A549 (cell line): ENCODE measurements around the gene SHMT2.

Experiments
- CEBPB ChIP-seq, 2 experiments: fragments of >200 bp in 1 of 2; sonication (Bioruptor Twin) in 1 of 2; formaldehyde crosslinking in 1 of 2; IDR thresholded peaks; 2 replicates each; pipeline ENCODE4 v1.6.1; 2012 to 2016
- CHD2 ChIP-seq: fragments of 150-350 bp; IDR thresholded peaks from 2 replicates; pipeline ENCODE4 v1.6.1; 2014; ENCODE audit warnings: low read length; ENCODE audit not compliant: partially characterized antibody
- EP300 ChIP-seq, 2 experiments: fragments of >200 bp; sonication (Bioruptor Twin); formaldehyde crosslinking; IDR thresholded peaks; 2 replicates in 1 of 2; 3 replicates in 1 of 2; pipeline ENCODE4 v1.6.1; 2016 to 2017
- HDAC2 ChIP-seq: fragments of 200-600 bp; sonication (generic); IDR thresholded peaks from 2 replicates; pipeline ENCODE4 v1.6.1; 2016
- MYC ChIP-seq: IDR thresholded peaks from 2 replicates; pipeline ENCODE4 v1.6.1; 2012; ENCODE audit warnings: mild to moderate bottlenecking, inconsistent platforms, low read length, improper control_type of control experiment, borderline replicate concordance
- NFE2L2 ChIP-seq: fragments of 150-350 bp; conservative IDR thresholded peaks from 2 replicates; pipeline ENCODE4 v1.6.1; 2014; ENCODE audit warnings: low read length
- NR3C1 ChIP-seq: fragments of >200 bp; sonication (Bioruptor Twin); formaldehyde crosslinking; IDR thresholded peaks from 3 replicates; pipeline ENCODE4 v1.6.1; 2017
- POLR2A ChIP-seq: IDR thresholded peaks from 2 replicates; pipeline ENCODE4 v1.6.1; 2012; ENCODE audit warnings: mild to moderate bottlenecking, low read length
- POLR2AphosphoS2 ChIP-seq: conservative IDR thresholded peaks from 2 replicates; pipeline ENCODE4 v1.6.1; 2012; ENCODE audit warnings: low read length, improper control_type of control experiment, inconsistent platforms
- SREBF2 ChIP-seq: fragments of 450-650 bp; IDR thresholded peaks from 2 replicates; pipeline ENCODE4 v1.6.1; 2014; ENCODE audit warnings: mild to moderate bottlenecking, moderate library complexity
- ZNF302 ChIP-seq: fragments of 250-450 bp; sonication (Bioruptor Pico); IDR thresholded peaks from 2 replicates; pipeline ENCODE4 v1.9.0; 2021; ENCODE audit warnings: inconsistent platforms, mild to moderate bottlenecking, moderate library complexity
- TF ChIP-seq, protein P1 (sequence below): fragments of 450-650 bp; IDR thresholded peaks from 2 replicates; pipeline ENCODE4 v1.6.1; 2014; ENCODE audit warnings: antibody characterized with exemption
- TF ChIP-seq, protein P2 (sequence below): fragments of >200 bp; sonication (Bioruptor Twin); formaldehyde crosslinking; IDR thresholded peaks from 3 replicates; pipeline ENCODE4 v1.5.1; 2016
- TF ChIP-seq, protein P3 (sequence below): fragments of >200 bp; sonication (Bioruptor Twin); formaldehyde crosslinking; IDR thresholded peaks from 2 replicates; pipeline ENCODE4 v1.6.1; 2016

DNA sequence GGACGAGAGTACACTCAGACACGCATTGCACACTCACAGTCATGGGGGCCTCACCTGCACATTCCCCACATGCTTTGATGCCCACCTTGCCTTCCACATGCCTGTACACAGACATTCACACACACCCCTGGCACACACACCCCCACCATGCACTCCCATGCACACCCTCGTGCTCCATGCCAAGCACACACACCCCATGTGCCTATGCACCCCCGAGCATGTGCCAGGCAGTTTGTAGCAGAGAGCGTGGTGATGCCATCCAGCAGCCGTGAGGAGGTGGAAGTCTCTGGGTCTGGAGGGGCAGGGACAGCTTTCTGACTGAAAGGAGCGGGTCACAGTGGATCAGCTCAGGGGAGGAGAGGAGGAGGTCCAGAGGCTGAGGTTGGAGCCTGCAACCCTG lies 23.6 kb upstream of the SHMT2 start:
- TF ChIP-seq, protein P1, sequence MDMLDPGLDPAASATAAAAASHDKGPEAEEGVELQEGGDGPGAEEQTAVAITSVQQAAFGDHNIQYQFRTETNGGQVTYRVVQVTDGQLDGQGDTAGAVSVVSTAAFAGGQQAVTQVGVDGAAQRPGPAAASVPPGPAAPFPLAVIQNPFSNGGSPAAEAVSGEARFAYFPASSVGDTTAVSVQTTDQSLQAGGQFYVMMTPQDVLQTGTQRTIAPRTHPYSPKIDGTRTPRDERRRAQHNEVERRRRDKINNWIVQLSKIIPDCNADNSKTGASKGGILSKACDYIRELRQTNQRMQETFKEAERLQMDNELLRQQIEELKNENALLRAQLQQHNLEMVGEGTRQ = no peak
- TF ChIP-seq, protein P2, sequence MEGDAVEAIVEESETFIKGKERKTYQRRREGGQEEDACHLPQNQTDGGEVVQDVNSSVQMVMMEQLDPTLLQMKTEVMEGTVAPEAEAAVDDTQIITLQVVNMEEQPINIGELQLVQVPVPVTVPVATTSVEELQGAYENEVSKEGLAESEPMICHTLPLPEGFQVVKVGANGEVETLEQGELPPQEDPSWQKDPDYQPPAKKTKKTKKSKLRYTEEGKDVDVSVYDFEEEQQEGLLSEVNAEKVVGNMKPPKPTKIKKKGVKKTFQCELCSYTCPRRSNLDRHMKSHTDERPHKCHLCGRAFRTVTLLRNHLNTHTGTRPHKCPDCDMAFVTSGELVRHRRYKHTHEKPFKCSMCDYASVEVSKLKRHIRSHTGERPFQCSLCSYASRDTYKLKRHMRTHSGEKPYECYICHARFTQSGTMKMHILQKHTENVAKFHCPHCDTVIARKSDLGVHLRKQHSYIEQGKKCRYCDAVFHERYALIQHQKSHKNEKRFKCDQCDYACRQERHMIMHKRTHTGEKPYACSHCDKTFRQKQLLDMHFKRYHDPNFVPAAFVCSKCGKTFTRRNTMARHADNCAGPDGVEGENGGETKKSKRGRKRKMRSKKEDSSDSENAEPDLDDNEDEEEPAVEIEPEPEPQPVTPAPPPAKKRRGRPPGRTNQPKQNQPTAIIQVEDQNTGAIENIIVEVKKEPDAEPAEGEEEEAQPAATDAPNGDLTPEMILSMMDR = no peak
- TF ChIP-seq EP300 (IDR thresholded peaks at IDR 0.05) (no peak), MYC (no peak), SREBF2 (no peak), POLR2A (no peak), POLR2AphosphoS2 (no peak), CEBPB (IDR thresholded peaks at IDR 0.05) (no peak), CHD2 (no peak), ZNF302 (CRISPR knock-in tag) (no peak), HDAC2 (no peak), NR3C1 (no peak), NFE2L2 (no peak)
- TF ChIP-seq, protein P3, sequence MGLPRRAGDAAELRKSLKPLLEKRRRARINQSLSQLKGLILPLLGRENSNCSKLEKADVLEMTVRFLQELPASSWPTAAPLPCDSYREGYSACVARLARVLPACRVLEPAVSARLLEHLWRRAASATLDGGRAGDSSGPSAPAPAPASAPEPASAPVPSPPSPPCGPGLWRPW = no peak
